Stimulated activated CD4-positive, alpha-beta T cell treated with anti-CD3 and anti-CD28 coated beads, TNF-alpha, amount 100 ng/mL, for 48 hours (primary cell): ENCODE data around the gene ZNF790.
A peak's percentile ranks its signal among the peaks of the same experiment; 100 is the strongest.

Source experiments
- DNase-seq, 3 donors: peaks; one replicate each; pipeline ENCODE4 v3.0.0-alpha.2; 2020; ENCODE audit warnings: low read depth in 3 of 3

Gene ZNF790

DNA sequence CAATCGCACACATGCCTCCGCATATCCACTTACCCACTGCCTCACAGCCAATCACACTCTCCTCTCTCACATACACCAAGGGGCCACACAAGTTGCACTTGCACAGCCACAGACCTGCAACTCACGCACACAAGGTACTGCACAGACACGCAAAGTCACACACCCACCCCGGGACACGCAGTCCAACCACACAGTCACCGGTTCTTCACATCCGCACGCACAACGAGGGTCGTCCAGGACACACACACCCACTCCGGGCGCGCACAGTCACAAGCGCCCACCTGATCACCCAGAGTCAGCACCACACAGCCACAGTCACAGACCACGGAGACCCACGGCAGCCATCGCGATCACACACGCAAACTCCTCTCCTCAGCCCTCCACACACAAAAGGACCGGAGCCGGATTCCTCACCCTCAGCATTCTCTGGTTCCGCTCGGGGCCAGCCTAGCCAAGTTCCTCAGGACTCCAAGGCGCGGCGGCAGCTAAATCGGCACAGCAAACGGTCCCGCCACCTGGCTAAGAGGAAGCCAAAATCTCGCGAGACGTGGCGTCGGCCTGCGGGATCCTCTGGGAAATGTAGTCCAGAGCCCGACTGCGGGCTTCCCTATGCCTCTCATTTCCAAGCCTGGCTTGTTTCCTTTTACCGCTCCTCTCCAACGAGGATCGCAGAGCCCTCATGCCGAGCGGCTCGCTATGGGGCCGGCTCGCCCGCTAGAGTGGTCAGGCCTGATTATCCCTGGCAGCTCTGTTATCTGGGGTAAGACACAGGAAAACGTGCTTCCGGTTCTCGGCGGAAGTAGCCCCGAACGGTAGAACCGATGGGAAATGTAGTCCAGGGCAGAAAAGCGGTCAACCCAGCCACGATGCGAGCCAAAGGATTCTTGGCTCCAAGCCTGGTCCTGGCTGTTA is 65.6 kb downstream of the ZNF790 start, which contains the start of gene ZNF850:
Gene ZNF850, minus strand, starts transcription at position 497 of the 912 bp plus-strand sequence. CDS start 10,201 bp downstream, outside the sequence.
- peak; percentile 89 to 94 (median 90) for DNase-seq

DNA sequence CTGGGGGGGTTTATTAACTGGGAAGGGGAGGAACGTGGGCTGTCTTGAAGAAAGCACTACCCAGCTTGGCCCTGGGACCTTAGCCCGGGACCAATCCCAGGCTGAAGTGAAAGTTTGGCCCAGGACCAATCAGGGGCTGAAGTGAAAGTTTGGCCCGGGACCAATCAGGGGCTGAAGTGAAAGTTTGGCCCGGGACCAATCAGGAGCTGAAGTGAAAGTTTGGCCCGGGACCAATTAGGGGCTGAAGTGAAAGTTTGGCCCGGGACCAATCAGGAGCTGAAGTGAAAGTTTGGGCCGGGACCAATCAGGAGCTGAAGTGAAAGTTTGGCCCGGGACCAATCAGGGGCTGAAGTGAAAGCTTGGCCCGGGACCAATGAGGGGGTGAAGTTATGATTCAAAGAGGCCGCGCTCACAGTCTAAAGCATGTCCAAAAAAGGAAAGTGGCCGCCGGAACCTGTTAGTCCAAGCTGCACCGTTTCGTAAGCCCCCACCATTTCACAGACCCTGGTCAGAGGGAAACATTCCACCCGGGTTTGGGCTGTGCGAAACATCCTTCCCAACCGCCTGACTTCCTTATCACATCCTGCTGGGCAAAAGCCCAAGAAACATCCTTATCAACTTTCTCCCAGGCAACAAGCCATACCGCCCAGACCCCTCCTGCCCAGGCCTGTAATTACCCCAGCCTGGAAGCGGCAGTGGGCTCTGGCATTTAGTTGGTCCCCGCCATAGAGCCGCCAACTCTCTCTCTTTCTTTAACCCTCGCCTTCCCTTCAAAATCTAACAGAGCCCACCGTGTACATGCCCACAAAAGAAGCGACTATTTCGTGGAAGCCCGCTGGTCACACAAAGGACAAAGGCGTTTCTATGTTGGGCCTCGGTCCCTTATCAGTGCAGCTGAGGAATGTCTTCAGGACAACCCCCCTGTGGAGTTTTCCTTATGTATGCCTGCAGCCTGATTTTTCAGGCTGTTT is 66.6 kb downstream of the ZNF790 start:
- DNase-seq = peak; percentile 9 to 48 (median 33)
